Coronary artery (tissue), 2 donors: Measurements from ENCODE around the gene ENO3.
A peak's percentile ranks its signal among the peaks of the same experiment; 100 is the strongest.

Experiments
- DNase-seq: peaks from one replicate; pipeline ENCODE4 v3.0.0-alpha.2; 2017; ENCODE audit warnings: low spot score
- H3K27ac ChIP-seq, 2 donors: fragments of 200-600 bp; sonication (generic); one replicate each; pipeline ENCODE4 v1.5.1; 2016 to 2019
- H3K4me3 ChIP-seq: fragments of 200-600 bp; sonication (generic); 2 replicates; pipeline ENCODE4 v1.5.1; 2016; ENCODE audit warnings: mild to moderate bottlenecking, moderate library complexity
- TF ChIP-seq, protein P1 (sequence below): fragments of 200-600 bp; sonication (generic); IDR thresholded peaks from one replicate; pipeline ENCODE4 v1.5.1; 2019; ENCODE audit warnings: antibody characterized with exemption

Gene ENO3

DNA sequence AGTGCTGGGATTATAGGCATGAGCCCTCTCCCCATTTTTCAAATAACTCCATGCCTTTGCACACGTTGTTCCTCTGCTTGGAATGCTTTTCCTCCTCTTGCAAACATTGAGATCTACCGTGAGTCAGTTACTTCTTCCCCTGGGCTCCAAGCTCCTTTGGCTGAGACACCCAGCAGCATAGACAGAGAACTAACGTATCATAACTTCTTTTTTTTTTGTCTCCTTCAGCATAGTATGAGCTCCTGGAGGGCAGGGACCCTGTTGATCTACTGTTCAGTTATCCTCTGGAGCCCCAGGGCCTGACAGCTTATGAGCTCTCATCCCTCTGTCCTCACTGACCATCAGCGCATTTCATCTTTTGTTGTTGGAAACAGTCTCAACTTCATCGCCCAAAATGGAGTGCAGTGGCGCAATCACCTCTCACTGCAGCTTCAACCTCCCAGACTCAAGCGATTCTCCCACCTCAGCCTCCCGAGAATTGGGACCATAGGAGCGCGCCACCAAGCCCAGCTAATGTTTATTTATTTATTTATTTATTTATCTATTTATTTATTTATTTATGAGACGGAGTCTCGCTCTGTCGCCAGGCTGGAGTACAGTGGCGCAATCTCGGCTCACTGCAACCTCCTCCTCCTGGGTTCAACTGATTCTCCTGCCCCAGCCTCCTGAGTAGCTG, 14.5 kb downstream of the ENO3 start:
- Histone ChIP-seq H3K4me3 (no peak overlapping the region), H3K27ac (peak overlapping the region in 1 of 2 donors; percentile 98)
- DNase-seq: no peak
- TF ChIP-seq, protein P1, sequence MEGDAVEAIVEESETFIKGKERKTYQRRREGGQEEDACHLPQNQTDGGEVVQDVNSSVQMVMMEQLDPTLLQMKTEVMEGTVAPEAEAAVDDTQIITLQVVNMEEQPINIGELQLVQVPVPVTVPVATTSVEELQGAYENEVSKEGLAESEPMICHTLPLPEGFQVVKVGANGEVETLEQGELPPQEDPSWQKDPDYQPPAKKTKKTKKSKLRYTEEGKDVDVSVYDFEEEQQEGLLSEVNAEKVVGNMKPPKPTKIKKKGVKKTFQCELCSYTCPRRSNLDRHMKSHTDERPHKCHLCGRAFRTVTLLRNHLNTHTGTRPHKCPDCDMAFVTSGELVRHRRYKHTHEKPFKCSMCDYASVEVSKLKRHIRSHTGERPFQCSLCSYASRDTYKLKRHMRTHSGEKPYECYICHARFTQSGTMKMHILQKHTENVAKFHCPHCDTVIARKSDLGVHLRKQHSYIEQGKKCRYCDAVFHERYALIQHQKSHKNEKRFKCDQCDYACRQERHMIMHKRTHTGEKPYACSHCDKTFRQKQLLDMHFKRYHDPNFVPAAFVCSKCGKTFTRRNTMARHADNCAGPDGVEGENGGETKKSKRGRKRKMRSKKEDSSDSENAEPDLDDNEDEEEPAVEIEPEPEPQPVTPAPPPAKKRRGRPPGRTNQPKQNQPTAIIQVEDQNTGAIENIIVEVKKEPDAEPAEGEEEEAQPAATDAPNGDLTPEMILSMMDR: no peak

DNA sequence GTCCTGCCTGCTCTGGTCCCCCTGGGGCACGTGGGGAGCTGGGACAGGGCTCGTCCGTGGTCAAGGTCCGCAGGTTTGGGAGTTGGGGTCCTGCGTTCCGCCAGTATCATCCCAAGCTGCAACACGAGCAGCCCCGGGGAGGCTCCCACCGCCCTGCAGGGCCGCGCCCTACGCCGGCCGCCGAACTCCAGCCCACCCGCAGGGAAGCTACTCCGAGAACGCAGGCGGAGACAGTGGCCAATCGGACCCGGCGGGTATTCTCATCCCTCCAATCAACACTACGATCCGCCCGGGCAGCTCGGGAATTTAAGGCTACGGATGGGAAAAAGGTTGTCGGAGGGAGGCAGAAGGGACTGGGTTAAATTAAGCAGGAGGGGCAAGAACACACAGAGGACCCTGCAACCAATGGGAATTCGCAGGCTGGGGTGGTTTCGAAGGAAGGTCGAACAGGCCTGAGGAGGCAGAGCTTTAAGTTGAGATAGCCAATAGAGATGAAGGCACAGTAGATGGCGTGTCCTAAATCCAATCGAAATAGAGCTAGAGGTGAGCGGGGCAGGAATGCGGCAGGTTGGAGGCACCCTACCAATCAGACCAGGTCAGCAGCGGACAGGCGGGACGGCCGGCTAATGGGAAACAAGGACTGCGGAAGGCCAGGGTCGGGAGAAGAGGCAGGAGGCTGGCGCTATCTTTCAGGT, 16.1 kb downstream of the ENO3 start:
- peak overlapping the region; percentile 78 for H3K4me3 ChIP-seq
- TF ChIP-seq, protein P1: no peak
- peak; percentile 100 for DNase-seq
- peak overlapping the region; percentile 85 to 98 for H3K27ac ChIP-seq

DNA sequence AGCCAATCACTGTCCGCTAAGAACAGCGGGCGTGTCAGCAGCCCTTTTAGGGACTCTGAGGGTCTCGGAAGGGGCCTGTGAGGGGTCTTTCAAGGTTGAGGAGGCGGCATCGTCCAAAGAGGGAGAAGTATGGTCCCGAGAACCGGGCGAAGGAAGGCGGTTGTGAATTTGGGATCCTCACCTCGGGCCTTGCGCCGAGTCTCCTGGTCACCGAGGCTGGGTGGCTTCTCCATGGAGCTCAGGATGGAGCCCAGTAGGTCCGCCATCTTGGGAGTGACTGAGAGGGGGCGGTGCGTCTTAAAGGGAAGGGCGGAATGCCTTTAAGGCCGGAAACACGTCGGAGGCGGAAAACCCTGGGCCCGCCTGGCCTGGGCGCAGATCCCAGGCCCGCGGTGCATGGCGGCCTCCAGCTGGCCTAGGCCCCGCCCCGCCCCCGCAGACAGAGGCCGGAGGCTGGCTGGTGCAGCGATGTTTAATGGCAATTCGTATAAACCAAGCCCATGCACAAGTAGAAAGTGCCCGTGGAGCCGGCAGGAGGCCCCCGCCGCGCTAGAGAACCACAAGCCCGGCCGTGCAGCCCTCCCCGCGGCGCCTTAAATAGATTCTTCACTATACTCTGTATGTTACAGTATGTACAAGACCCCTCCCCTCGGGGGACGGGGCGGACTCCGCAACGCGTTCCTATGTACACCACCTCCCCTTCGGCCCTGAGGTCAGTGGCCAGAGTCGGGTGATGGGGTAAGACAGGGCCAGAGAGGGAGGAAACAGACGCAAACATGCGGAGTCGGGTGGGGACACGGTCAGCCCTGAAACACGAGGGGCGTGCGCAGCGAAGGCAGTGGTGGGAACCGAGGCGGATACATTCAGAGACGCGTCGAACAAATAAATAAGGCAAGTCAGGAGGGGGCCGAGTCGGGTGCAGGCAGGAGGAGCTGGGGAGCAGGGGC, 16.9 kb downstream of the ENO3 start, which contains the start of gene SPAG7:
Gene SPAG7, minus strand, starts transcription at position 279 of the 947 bp plus-strand sequence. Its CDS starts 13 bp downstream, at position 266.
- TF ChIP-seq, protein P1: no peak
- DNase-seq: peak; percentile 98
- Histone ChIP-seq H3K4me3 (peak within 1 kb of the TSS; percentile 78), H3K27ac (peak within 1 kb of the TSS; percentile 85 to 98)

DNA sequence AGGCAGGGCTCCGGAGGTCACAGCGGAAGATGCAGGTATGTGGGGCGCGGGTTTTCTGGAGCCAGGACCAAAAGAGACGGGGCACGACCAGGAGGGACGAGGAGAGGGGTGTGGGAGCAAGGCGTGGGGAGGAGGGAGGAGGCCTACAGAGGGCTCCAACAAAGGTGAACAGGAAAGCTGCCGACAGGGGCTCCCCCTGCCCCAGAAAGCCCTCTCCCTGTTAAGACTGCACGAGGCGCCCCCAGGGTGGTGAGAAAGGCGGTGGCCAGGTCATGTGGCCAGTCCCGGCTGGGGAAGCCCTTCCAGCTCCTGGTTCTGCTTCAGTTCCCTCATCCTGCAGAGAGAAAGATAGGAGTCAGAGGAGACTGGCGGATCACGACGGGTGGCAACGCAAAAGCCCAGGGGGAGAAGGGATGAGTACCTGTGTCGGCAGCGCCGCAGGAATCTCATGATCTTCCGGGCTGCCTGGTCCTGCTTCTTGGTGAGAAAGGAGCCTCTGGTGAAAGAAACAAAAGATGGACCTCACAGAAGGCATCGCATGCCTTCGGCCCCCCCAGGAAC, 17.6 kb downstream of the ENO3 start:
- no peak for DNase-seq
- TF ChIP-seq, protein P1: no peak
- Histone ChIP-seq H3K27ac (peak overlapping the region; percentile 85 to 98), H3K4me3 (peak overlapping the region; percentile 78)

DNA sequence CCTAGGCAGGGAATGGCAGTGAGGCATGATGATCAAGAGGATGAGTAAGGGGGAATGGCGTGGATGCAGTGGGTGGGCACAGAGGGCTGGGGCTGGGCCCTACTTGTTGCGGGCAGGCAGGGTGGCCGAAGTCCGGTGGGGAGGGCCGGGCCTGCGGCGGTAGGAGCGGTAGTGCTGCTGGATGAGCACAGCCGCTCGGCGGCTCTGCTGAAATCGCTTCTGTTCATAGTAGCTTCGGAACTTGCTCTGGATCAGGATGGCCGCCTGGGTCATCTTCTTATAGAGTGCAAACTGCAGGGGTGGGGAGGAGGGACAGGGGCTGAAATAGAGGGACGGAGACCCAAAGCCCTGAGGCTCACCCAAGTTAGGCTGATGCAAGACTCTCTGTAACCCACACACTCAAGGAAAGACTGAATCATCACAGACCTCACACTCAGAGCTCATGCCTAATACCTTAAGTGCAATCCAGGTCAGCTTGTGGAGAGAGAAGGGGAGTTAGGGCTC, 18.2 kb downstream of the ENO3 start:
- TF ChIP-seq, protein P1: no peak
- peak overlapping the region; percentile 85 to 98 for H3K27ac ChIP-seq
- H3K4me3 ChIP-seq: peak overlapping the region; percentile 78
- no peak for DNase-seq

DNA sequence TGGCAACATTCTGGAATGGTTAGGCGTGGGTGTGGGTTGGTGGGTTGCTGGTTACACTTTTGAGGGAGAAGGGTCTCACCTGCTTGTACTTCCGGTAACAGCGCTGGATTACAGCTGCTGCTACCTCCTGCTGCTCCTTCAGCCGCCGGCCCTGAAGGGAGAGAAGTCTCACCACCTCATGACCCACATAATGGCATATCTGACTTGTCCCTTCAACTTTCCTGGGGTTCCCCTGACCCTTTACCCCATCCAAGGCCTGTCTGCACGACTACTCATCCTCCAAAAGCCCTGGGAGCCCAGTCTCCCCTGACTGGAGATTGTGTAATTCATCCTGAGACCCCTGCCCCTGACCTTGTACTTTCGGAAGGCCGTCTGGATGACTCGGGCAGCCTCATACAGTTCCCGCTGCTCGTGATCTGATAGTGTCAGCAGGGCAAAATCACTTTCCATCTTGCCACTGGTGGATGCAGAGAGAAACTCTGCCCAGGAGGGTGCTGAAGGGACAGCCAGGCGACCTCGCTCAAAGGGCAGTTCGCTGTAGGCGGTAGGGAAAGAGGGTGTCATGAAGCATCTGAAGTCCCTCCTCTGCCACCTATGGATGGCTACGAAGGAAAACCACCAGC, 18.7 kb downstream of the ENO3 start:
- H3K4me3 ChIP-seq: no peak overlapping the region
- no peak for DNase-seq
- TF ChIP-seq, protein P1: no peak
- H3K27ac ChIP-seq: peak overlapping the region; percentile 85 to 98
